H9 (cell line): ENCODE measurements around the gene UBE2N. TPM values are rescaled to one million over a fixed set of nuclear protein-coding genes. Genes with fewer than 3 reads are reported as not detected.

Source experiments
- DNase-seq: peaks from one replicate; pipeline ENCODE4 v3.0.0-alpha.2; 2017
- H2AFZ ChIP-seq: one replicate; pipeline ENCODE4 v1.6.1; 2013; ENCODE audit warnings: mild to moderate bottlenecking, low read length, control low read depth, moderate library complexity
- H2AK5ac ChIP-seq: 2 replicates; pipeline ENCODE4 v1.6.1; 2013; ENCODE audit warnings: low read length, control low read depth, mixed read lengths; ENCODE audit not compliant: insufficient read length
- H2BK120ac ChIP-seq: one replicate; pipeline ENCODE4 v1.6.1; 2013; ENCODE audit warnings: low read depth, mild to moderate bottlenecking, low read length, control low read depth, inconsistent platforms; ENCODE audit not compliant: poor library complexity, severe bottlenecking
- H2BK12ac ChIP-seq: 2 replicates; pipeline ENCODE4 v1.6.1; 2013; ENCODE audit warnings: low read length, control low read depth, mixed read lengths, low read depth; ENCODE audit not compliant: insufficient read length
- H2BK15ac ChIP-seq: 2 replicates; pipeline ENCODE4 v1.6.1; 2013; ENCODE audit warnings: low read depth, low read length, control low read depth
- H2BK20ac ChIP-seq: one replicate; pipeline ENCODE4 v1.6.1; 2013; ENCODE audit warnings: low read depth, mild to moderate bottlenecking, low read length, control low read depth, inconsistent platforms; ENCODE audit not compliant: poor library complexity, severe bottlenecking
- H2BK5ac ChIP-seq: 2 replicates; pipeline ENCODE4 v1.6.1; 2013; ENCODE audit warnings: low read length, control low read depth, mixed read lengths; ENCODE audit not compliant: insufficient read length
- H3K14ac ChIP-seq: 2 replicates; pipeline ENCODE4 v1.6.1; 2013; ENCODE audit warnings: low read length, control low read depth; ENCODE audit not compliant: insufficient read depth
- H3K18ac ChIP-seq: 2 replicates; pipeline ENCODE4 v1.6.1; 2013; ENCODE audit warnings: low read depth, mild to moderate bottlenecking, mixed read lengths, low read length, control low read depth; ENCODE audit not compliant: insufficient read length
- H3K23ac ChIP-seq: 2 replicates; pipeline ENCODE4 v1.6.1; 2013; ENCODE audit warnings: low read length, control low read depth, mixed read lengths, low read depth; ENCODE audit not compliant: insufficient read length
- H3K23me2 ChIP-seq: 2 replicates; pipeline ENCODE4 v1.6.1; 2013; ENCODE audit warnings: low read depth, mild to moderate bottlenecking, mixed read lengths, low read length, control low read depth; ENCODE audit not compliant: insufficient read length, poor library complexity, severe bottlenecking
- H3K27ac ChIP-seq: 2 replicates; pipeline ENCODE4 v1.5.1; 2013; ENCODE audit warnings: low read length, control low read depth, mixed read lengths, low read depth; ENCODE audit not compliant: insufficient read length
- H3K27me3 ChIP-seq: 2 replicates; pipeline ENCODE4 v1.6.1; 2013; ENCODE audit warnings: low read length, control low read depth, inconsistent platforms; ENCODE audit not compliant: insufficient read depth
- H3K4ac ChIP-seq: 2 replicates; pipeline ENCODE4 v1.6.1; 2013; ENCODE audit warnings: low read depth, mild to moderate bottlenecking, control low read depth, inconsistent platforms, low read length, moderate library complexity
- H3K4me1 ChIP-seq: 2 replicates; pipeline ENCODE4 v1.6.1; 2013; ENCODE audit warnings: low read length, control low read depth, inconsistent platforms; ENCODE audit not compliant: insufficient read depth
- H3K4me2 ChIP-seq: 2 replicates; pipeline ENCODE4 v1.6.1; 2013; ENCODE audit warnings: low read length, control low read depth, mixed read lengths; ENCODE audit not compliant: insufficient read length, insufficient read depth
- H3K56ac ChIP-seq: 2 replicates; pipeline ENCODE4 v1.6.1; 2013; ENCODE audit warnings: low read depth, mild to moderate bottlenecking, mixed read lengths, low read length, control low read depth; ENCODE audit not compliant: insufficient read length
- H3K79me1 ChIP-seq: 2 replicates; pipeline ENCODE4 v1.6.1; 2013; ENCODE audit warnings: low read depth, mild to moderate bottlenecking, moderate library complexity, low read length, control low read depth, inconsistent platforms; ENCODE audit not compliant: insufficient read depth, poor library complexity, severe bottlenecking
- H3K79me2 ChIP-seq: 2 replicates; pipeline ENCODE4 v1.6.1; 2013; ENCODE audit warnings: low read length, control low read depth, inconsistent platforms; ENCODE audit not compliant: insufficient read depth
- H3K9ac ChIP-seq: 2 replicates; pipeline ENCODE4 v1.6.1; 2013; ENCODE audit warnings: low read length, control low read depth, mixed read lengths; ENCODE audit not compliant: insufficient read length; ENCODE audit errors: extremely low read depth
- H3K9me3 ChIP-seq: one replicate; pipeline ENCODE4 v1.6.1; 2013; ENCODE audit warnings: low read depth, low read length, inconsistent platforms; ENCODE audit not compliant: control insufficient read depth
- H3T11ph ChIP-seq: one replicate; pipeline ENCODE4 v1.6.1; 2013; ENCODE audit warnings: mild to moderate bottlenecking, low read length, control low read depth, inconsistent platforms
- H4K20me1 ChIP-seq: one replicate; pipeline ENCODE4 v1.6.1; 2013; ENCODE audit not compliant: control insufficient read depth, insufficient read length, insufficient read depth
- H4K5ac ChIP-seq: 2 replicates; pipeline ENCODE4 v1.6.1; 2013; ENCODE audit warnings: low read depth, mild to moderate bottlenecking, mixed read lengths, low read length, control low read depth; ENCODE audit not compliant: insufficient read length
- H4K8ac ChIP-seq: replicated peaks from 2 replicates; pipeline ENCODE4 v1.6.1; 2013; ENCODE audit warnings: low read length, control low read depth, mixed read lengths, low read depth; ENCODE audit not compliant: insufficient read length
- H4K91ac ChIP-seq: 2 replicates; pipeline ENCODE4 v1.6.1; 2013; ENCODE audit warnings: low read depth, mild to moderate bottlenecking, moderate library complexity, mixed read lengths, low read length, control low read depth; ENCODE audit not compliant: insufficient read length
- H3K27ac Mint-ChIP-seq, 3 experiments: 2 replicates in 2 of 3; 3 replicates in 1 of 3; pipeline ENCODE4 v1.8.0; 2020 to 2021; ENCODE audit warnings: mixed read lengths in 3 of 3, mild to moderate bottlenecking in 1 of 3, moderate library complexity in 1 of 3
- H3K27me3 Mint-ChIP-seq: 2 replicates; pipeline ENCODE4 v1.8.0; 2021; ENCODE audit warnings: low read depth, mild to moderate bottlenecking, moderate library complexity, mixed read lengths
- H3K36me3 Mint-ChIP-seq, 3 experiments: 2 replicates in 2 of 3; 3 replicates in 1 of 3; pipeline ENCODE4 v1.8.0; 2020 to 2021; ENCODE audit warnings: low read depth in 3 of 3, mixed read lengths in 3 of 3; ENCODE audit not compliant: insufficient read depth in 1 of 3
- H3K4me1 Mint-ChIP-seq, 2 experiments: 2 replicates each; pipeline ENCODE4 v1.8.0; 2020; ENCODE audit warnings: mixed read lengths in 2 of 2
- H3K4me3 Mint-ChIP-seq, 2 experiments: 2 replicates in 1 of 2; 3 replicates in 1 of 2; pipeline ENCODE4 v1.8.0; 2020 to 2021; ENCODE audit warnings: mild to moderate bottlenecking in 2 of 2, mixed read lengths in 2 of 2, moderate library complexity in 1 of 2
- H3K9me3 Mint-ChIP-seq, 2 experiments: 2 replicates in 1 of 2; 3 replicates in 1 of 2; pipeline ENCODE4 v1.8.0; 2020; ENCODE audit warnings: mild to moderate bottlenecking in 2 of 2, mixed read lengths in 2 of 2, moderate library complexity in 1 of 2
- WGBS: extraction: QIAGEN DNeasy Blood & Tissue Kit; methylation state at CpG from one replicate; pipeline ENCODE4 v1.1.7; 2013; ENCODE audit warnings: missing lambda C conversion rate, low lambda C conversion rate, mixed read lengths; ENCODE audit not compliant: insufficient read length; ENCODE audit errors: extremely low coverage; 5-methylcytosine and 5-hydroxymethylcytosine counted together
- total RNA-seq: library from RNA; stranded (reverse); gene quantifications from 2 replicates; pipeline ENCODE4 v1.2.1, GENCODE V29; 2021
- TF ChIP-seq, protein P1 (sequence below): fragments of 200-600 bp; sonication (generic); conservative IDR thresholded peaks from 3 replicates; pipeline ENCODE4 v1.8.0; 2021; ENCODE audit warnings: antibody characterized with exemption, mild to moderate bottlenecking

UBE2N gene
- total RNA-seq, 1 experiment from 2014 or later: 192 TPM

DNA sequence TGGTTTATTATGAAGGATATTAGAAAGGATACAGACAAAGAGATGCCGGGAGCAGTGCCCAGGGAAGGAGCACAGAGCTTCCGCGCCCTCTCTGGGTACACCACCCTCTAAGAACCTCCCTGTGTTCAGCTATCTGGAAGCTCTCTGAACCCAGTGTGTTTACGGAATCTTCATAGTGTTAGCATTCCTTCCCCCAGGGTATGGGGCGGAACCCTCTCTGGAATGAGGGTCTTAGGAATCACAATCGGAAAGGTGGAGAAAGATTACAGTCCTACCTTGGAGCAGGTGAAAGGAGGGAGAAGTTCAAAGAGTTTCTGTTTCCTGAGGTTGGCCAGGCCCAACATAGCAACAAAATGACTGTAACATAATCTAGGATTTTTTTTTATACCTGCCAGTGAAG lies 70.8 kb downstream of the UBE2N start:
- Mint-ChIP-seq H3K27me3 (no peaks in the 10 kb centered on the region), H3K4me1 (peaks cover 36 to 37% of the 10 kb centered on the region in 2 experiments), H3K36me3 (peaks cover 0 to 7% (median 6%) of the 10 kb centered on the region in 3 experiments; a peak in 3 of 7 replicates), H3K27ac (peak overlapping the region; percentile 73 to 89 (median 84)), H3K4me3 (no peak overlapping the region; a peak in 1 of 5 replicates), H3K9me3 (no peaks in the 10 kb centered on the region)
- Histone ChIP-seq H3K27me3 (no peaks in the 10 kb centered on the region), H4K5ac (no peak overlapping the region), H3K9ac (no peak overlapping the region), H2BK12ac (no peak overlapping the region), H3K56ac (no peak overlapping the region), H2AK5ac (no peak overlapping the region), H3T11ph (no peak overlapping the region), H4K8ac (no peak overlapping the region), H3K79me2 (no peaks in the 10 kb centered on the region), H4K91ac (no peak overlapping the region), H2BK15ac (no peak overlapping the region), H3K27ac (no peak overlapping the region), H3K9me3 (no peaks in the 10 kb centered on the region), H3K18ac (no peak overlapping the region), H3K79me1 (no peaks in the 10 kb centered on the region), H2BK120ac (no peak overlapping the region), H2BK5ac (no peak overlapping the region), H3K4me2 (no peak overlapping the region), H3K14ac (no peak overlapping the region), H3K23ac (no peak overlapping the region), H2AFZ (no peak overlapping the region), H2BK20ac (no peak overlapping the region), H4K20me1 (no peaks in the 10 kb centered on the region), H3K4me1 (peaks cover 2% of the 10 kb centered on the region; the same call in 1 of the 2 replicates), H3K23me2 (no peaks in the 10 kb centered on the region), H3K4ac (no peak overlapping the region)
- TF ChIP-seq, protein P1, sequence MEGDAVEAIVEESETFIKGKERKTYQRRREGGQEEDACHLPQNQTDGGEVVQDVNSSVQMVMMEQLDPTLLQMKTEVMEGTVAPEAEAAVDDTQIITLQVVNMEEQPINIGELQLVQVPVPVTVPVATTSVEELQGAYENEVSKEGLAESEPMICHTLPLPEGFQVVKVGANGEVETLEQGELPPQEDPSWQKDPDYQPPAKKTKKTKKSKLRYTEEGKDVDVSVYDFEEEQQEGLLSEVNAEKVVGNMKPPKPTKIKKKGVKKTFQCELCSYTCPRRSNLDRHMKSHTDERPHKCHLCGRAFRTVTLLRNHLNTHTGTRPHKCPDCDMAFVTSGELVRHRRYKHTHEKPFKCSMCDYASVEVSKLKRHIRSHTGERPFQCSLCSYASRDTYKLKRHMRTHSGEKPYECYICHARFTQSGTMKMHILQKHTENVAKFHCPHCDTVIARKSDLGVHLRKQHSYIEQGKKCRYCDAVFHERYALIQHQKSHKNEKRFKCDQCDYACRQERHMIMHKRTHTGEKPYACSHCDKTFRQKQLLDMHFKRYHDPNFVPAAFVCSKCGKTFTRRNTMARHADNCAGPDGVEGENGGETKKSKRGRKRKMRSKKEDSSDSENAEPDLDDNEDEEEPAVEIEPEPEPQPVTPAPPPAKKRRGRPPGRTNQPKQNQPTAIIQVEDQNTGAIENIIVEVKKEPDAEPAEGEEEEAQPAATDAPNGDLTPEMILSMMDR: no peak
- no CpG with 5 or more reads among the region's 6 CpGs for WGBS
- DNase-seq: peak; percentile 69
